ENCODE results near the gene NAA50. TPM values are rescaled to one million over a fixed set of nuclear protein-coding genes. Genes with fewer than 3 reads are reported as not detected.

NAA50 gene
- total RNA-seq, 3 donors from 2014 or later (not counting 1 experiment from before 2014, with no cell fraction given), result 55.3 to 77.6 (median 61.0) TPM

DNA sequence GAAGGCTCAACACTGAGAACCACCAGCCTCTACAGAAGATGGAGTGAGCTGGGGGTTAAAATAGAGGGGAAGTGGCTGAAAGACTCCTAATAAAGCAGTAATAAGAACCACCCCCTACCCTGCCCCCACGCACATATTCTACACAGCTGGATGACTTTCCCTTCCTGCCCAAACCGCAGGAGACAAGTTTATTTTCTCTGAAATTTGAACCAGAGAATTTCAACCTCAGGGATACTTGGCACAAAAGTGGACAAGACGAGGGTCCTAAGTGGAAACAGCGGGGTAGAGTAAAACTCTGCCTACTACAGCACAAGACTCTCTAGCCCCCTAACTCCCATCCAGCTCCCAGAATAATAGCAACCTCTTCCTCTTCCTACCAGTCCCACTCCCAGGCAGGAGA lies 78.0 kb downstream of the NAA50 start:
- no peaks in the 10 kb centered on the region for H3K27me3 ChIP-seq (ENCODE audit: control insufficient read depth, insufficient read depth, low read length)
- Mint-ChIP-seq H3K4me1 (peaks cover 13 to 15% of the 10 kb centered on the region in 2 donors), H3K27ac (no peak overlapping the region), H3K27me3 (ENCODE audit: low read depth in 2 of 2) (no peaks in the 10 kb centered on the region), H3K36me3 (peaks cover 13% of the 10 kb centered on the region), H3K9me3 (no peaks in the 10 kb centered on the region), H3K4me3 (no peak overlapping the region)
- peaks cover 5% of the 10 kb centered on the region for H3K4me1 ChIP-seq (ENCODE audit: control insufficient read depth, insufficient read depth, low read length)
- H3K36me3 ChIP-seq (ENCODE audit: control insufficient read depth, insufficient read depth, low read length), result peaks cover 29% of the 10 kb centered on the region
- TF ChIP-seq, protein P1, sequence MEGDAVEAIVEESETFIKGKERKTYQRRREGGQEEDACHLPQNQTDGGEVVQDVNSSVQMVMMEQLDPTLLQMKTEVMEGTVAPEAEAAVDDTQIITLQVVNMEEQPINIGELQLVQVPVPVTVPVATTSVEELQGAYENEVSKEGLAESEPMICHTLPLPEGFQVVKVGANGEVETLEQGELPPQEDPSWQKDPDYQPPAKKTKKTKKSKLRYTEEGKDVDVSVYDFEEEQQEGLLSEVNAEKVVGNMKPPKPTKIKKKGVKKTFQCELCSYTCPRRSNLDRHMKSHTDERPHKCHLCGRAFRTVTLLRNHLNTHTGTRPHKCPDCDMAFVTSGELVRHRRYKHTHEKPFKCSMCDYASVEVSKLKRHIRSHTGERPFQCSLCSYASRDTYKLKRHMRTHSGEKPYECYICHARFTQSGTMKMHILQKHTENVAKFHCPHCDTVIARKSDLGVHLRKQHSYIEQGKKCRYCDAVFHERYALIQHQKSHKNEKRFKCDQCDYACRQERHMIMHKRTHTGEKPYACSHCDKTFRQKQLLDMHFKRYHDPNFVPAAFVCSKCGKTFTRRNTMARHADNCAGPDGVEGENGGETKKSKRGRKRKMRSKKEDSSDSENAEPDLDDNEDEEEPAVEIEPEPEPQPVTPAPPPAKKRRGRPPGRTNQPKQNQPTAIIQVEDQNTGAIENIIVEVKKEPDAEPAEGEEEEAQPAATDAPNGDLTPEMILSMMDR (IDR thresholded peaks at IDR 0.05), result no peak
- ATAC-seq (no peak), DNase-seq (no peak)
- intact Hi-C loops (cut with micrococcal nuclease), result no loop called here
- H3K4me3 ChIP-seq (ENCODE audit: low read length), result no peak overlapping the region
- H3K9me3 ChIP-seq (ENCODE audit: control insufficient read depth, insufficient read depth, low read length), result no peaks in the 10 kb centered on the region
- WGBS (ENCODE audit: insufficient coverage), result 49% methylated on average over 4 of the region's 4 CpGs
- no peak overlapping the region for H3K27ac ChIP-seq (ENCODE audit: low read length)

Other genes with a start within 250 kb of the NAA50 start
- gene SPICE1, start 231.1 kb downstream of the NAA50 start, total RNA-seq, result 10 to 100 TPM in 2 of 3 donors, 1 to 10 TPM in 1; 8.6 to 14.7 (median 14.2) TPM
- 100 to 1,000 TPM in 2 of 3 donors, 10 to 100 TPM in 1; 86.9 to 136 (median 101) TPM for gene SIDT1, start 213.7 kb downstream of the NAA50 start, total RNA-seq
- gene USF3, start 49.6 kb downstream of the NAA50 start, total RNA-seq, result 10 to 100 TPM; 38.0 to 43.0 (median 41.8) TPM
- 10 to 100 TPM; 26.3 to 31.9 (median 30.0) TPM for gene ATP6V1A, start 786 bp upstream of the NAA50 start, total RNA-seq
- 1 to 10 TPM; 2.7 to 3.9 (median 3.6) TPM for gene GRAMD1C, start 92.5 kb upstream of the NAA50 start, total RNA-seq
- 1 to 10 TPM; 2.5 to 4.7 (median 3.5) TPM for gene ZDHHC23, start 201.8 kb upstream of the NAA50 start, total RNA-seq